IPS-15b (cell line): ENCODE results near the gene PNMA8B.

Source experiments
- H3K27me3 ChIP-seq: one replicate; pipeline ENCODE4 v1.6.1; 2013; ENCODE audit warnings: low read length; ENCODE audit not compliant: control insufficient read depth, insufficient read depth
- H3K36me3 ChIP-seq: one replicate; pipeline ENCODE4 v1.6.1; 2013; ENCODE audit warnings: low read length; ENCODE audit not compliant: control insufficient read depth, insufficient read depth
- H3K4me1 ChIP-seq: one replicate; pipeline ENCODE4 v1.6.1; 2013; ENCODE audit warnings: mild to moderate bottlenecking, low read length; ENCODE audit not compliant: control insufficient read depth, insufficient read depth
- H3K4me3 ChIP-seq: one replicate; pipeline ENCODE4 v1.5.1; 2013; ENCODE audit warnings: low read depth, low read length
- H3K9ac ChIP-seq: one replicate; pipeline ENCODE4 v1.6.1; 2013; ENCODE audit warnings: low read depth, mild to moderate bottlenecking, low read length
- H3K9me3 ChIP-seq: one replicate; pipeline ENCODE4 v1.6.1; 2013; ENCODE audit warnings: mild to moderate bottlenecking, low read length; ENCODE audit not compliant: control insufficient read depth, insufficient read depth

The PNMA8B gene

DNA sequence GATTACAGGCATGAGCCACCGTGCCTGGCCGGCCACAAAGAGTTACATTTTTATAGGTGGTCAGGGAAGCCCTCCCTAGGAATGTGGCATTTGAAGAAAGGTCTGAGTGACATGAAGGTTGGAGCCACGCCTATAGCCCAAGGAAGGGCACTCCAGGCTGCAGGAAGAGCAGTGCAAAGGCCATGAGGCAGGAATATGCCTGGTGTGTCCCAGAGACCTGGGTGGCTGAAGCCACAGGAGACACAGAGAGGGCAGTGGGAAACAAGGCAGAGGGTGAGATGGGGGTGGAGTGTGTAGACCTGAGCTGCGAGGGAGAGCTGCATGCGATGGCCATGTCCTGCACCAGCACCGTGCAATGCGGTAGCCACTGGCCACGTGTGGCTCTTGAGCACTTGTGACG is 4.9 kb downstream of the PNMA8B start:
- Histone ChIP-seq H3K4me1 (no peaks in the 10 kb centered on the region), H3K9ac (no peak overlapping the region), H3K36me3 (no peaks in the 10 kb centered on the region), H3K27me3 (peaks cover 81% of the 10 kb centered on the region), H3K4me3 (no peak overlapping the region), H3K9me3 (no peaks in the 10 kb centered on the region)

GRCh38 chr19:46489445-46490272 is 6.0 kb downstream of the PNMA8B start:
- H3K9me3 ChIP-seq = no peaks in the 10 kb centered on the region
- no peak overlapping the region for H3K9ac ChIP-seq
- H3K36me3 ChIP-seq = no peaks in the 10 kb centered on the region
- H3K27me3 ChIP-seq = peaks cover 74% of the 10 kb centered on the region
- peak overlapping the region; percentile 55 for H3K4me3 ChIP-seq
- no peaks in the 10 kb centered on the region for H3K4me1 ChIP-seq

- H3K27me3 ChIP-seq = peaks cover 64% of the 10 kb centered on the region
- no peaks in the 10 kb centered on the region for H3K4me1 ChIP-seq
- no peak overlapping the region for H3K9ac ChIP-seq
- H3K36me3 ChIP-seq = no peaks in the 10 kb centered on the region
- no peaks in the 10 kb centered on the region for H3K9me3 ChIP-seq
- peak overlapping the region; percentile 55 for H3K4me3 ChIP-seq
Observed at GRCh38 chr19:46488551-46488950, 7.1 kb downstream of the PNMA8B start.

DNA sequence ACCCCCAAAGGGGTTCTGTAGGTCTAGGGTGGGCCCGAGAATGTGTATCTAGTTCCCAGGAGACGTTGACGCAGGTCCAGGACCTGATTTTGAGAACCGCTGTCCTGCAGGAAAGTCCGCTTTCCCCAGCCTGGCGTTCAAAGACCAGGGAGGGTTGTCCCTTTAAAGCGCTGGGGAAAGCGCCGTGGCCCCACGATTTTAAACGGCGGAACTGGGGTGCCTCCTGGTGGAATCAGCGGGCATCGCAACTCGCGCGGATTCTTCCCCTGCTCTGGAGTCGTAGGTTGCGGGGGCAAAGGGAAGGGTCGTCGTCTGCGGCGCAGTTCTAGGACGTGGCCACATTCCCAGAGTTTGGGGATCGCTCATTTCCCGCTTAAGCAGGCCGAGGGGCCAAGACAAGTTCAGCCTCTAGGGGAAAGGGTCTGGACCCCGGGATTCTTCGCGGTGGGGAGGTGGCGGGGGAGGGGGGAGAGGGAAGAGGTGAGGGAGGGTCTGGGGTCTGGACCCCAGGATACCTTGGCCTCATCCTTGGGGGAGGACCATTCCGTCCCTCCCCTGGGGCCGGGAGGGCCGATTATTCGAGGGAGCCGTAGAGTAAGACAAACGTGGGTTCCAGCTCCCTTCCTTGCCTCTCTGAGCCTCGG is 7.7 kb downstream of the PNMA8B start:
- peak overlapping the region; percentile 47 for H3K9ac ChIP-seq

DNA sequence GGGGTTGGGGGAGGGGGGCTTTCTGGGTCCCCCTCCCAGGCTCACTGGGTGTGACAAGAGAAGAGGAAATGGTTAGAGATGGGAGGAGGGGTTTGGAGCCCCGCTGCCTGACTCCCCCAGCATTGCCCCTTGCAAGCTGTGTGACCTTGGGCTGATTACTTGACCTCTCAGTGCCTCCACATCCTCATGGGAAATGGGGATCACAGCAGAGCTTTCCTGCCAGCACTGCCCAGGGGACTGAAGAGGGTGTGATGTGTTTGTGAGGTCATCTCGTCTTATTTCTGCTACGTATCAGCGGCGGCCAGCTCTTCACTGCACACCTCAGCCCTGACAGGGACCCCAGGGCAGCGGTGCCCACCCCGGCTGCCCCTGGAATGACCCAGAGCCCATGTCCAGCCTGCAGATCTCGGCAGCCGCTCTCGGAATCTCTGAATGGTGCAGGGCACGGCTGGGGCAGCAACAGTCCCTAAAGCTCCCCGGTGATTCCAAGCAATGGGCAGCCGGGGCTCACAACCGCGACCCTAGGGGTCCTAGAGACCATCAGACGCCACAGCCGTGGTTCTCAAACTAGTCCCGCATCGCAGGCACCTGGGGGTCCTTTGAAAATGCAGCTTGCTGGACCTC is 8.4 kb downstream of the PNMA8B start:
- peaks cover 56% of the 10 kb centered on the region for H3K27me3 ChIP-seq
- peak overlapping the region; percentile 55 for H3K4me3 ChIP-seq
- no peaks in the 10 kb centered on the region for H3K9me3 ChIP-seq
- no peaks in the 10 kb centered on the region for H3K4me1 ChIP-seq
- no peaks in the 10 kb centered on the region for H3K36me3 ChIP-seq
- peak overlapping the region; percentile 47 for H3K9ac ChIP-seq

More for the DNA sequence above, 7.7 kb downstream of the PNMA8B start:
- Histone ChIP-seq H3K9me3 (no peaks in the 10 kb centered on the region), H3K36me3 (no peaks in the 10 kb centered on the region), H3K4me1 (no peaks in the 10 kb centered on the region), H3K27me3 (peaks cover 62% of the 10 kb centered on the region), H3K4me3 (peak overlapping the region; percentile 55)

DNA sequence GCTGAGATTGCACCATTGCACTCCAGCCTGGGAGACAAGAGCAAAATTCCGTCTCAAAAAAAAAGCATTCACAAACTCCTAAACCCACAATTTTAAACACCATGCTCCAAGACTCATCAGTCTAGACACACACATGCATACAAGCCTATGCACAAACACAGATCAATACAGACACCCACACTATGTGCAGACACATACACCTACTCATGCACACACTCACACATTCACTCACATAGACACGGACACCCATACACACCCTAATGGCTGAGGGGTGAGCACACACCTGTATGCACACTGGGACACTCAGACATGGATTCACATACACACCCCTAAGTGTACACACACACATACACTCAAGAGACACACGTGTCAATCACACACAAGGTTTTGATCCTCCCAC is 9.3 kb downstream of the PNMA8B start:
- no peaks in the 10 kb centered on the region for H3K4me1 ChIP-seq

GRCh38 chr19:46484656-46485055 is 11.0 kb downstream of the PNMA8B start:
- H3K36me3 ChIP-seq = no peaks in the 10 kb centered on the region
- no peak overlapping the region for H3K9ac ChIP-seq
- H3K4me1 ChIP-seq = no peaks in the 10 kb centered on the region
- no peak overlapping the region for H3K4me3 ChIP-seq
- no peaks in the 10 kb centered on the region for H3K9me3 ChIP-seq
- H3K27me3 ChIP-seq = peaks cover 31% of the 10 kb centered on the region

More for the DNA sequence above, 9.3 kb downstream of the PNMA8B start:
- Histone ChIP-seq H3K4me3 (no peak overlapping the region), H3K9ac (no peak overlapping the region), H3K27me3 (peaks cover 47% of the 10 kb centered on the region), H3K36me3 (no peaks in the 10 kb centered on the region), H3K9me3 (no peaks in the 10 kb centered on the region)

- no peak overlapping the region for H3K9ac ChIP-seq
- no peaks in the 10 kb centered on the region for H3K4me1 ChIP-seq
Observed at GRCh38 chr19:46482631-46483030, 13.0 kb downstream of the PNMA8B start.

GRCh38 chr19:46481947-46482346 is 13.7 kb downstream of the PNMA8B start:
- H3K36me3 ChIP-seq = no peaks in the 10 kb centered on the region
- no peak overlapping the region for H3K4me3 ChIP-seq
- no peaks in the 10 kb centered on the region for H3K9me3 ChIP-seq
- no peaks in the 10 kb centered on the region for H3K4me1 ChIP-seq
- no peak overlapping the region for H3K9ac ChIP-seq
- peaks cover 7% of the 10 kb centered on the region for H3K27me3 ChIP-seq

More at GRCh38 chr19:46482631-46483030, 13.0 kb downstream of the PNMA8B start:
- Histone ChIP-seq H3K4me3 (no peak overlapping the region), H3K27me3 (peaks cover 14% of the 10 kb centered on the region), H3K9me3 (no peaks in the 10 kb centered on the region), H3K36me3 (no peaks in the 10 kb centered on the region)

GRCh38 chr19:46481223-46481848 is 14.3 kb downstream of the PNMA8B start:
- Histone ChIP-seq H3K27me3 (peaks cover under 1% of the 10 kb centered on the region), H3K9me3 (no peaks in the 10 kb centered on the region), H3K36me3 (no peaks in the 10 kb centered on the region), H3K9ac (no peak overlapping the region), H3K4me3 (no peak overlapping the region), H3K4me1 (no peaks in the 10 kb centered on the region)

DNA sequence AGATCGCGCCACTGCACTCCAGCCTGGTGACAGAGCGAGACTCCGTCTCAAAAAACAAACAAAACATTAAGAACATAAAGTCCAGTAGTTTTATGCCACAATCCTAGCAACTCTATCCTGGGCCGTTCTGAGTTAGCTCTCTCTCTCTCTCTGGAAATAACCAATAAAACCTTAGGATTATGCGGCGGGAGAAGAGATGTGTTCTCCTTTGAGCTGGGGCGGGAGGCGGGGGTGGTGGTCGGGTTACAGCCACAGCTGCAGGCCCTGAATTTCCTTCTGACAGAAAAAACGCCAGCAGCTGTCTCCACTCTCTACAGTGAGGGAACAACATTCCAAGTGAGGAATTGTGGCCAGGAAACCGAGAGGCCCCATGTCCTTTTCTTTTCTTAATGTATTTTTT is 15.3 kb downstream of the PNMA8B start:
- Histone ChIP-seq H3K4me3 (no peak overlapping the region), H3K4me1 (no peaks in the 10 kb centered on the region), H3K36me3 (no peaks in the 10 kb centered on the region), H3K9ac (no peak overlapping the region), H3K9me3 (no peaks in the 10 kb centered on the region), H3K27me3 (no peaks in the 10 kb centered on the region)
